Measurements from ENCODE around the gene TM9SF1. TPM values are rescaled to one million over a fixed set of nuclear protein-coding genes. Genes with fewer than 3 reads are reported as not detected.

TM9SF1 gene
- total and polyA plus RNA-seq, 9 of the 15 experiments (the other 6 are each of a cell fraction or from before 2014, with no cell fraction given) = 5.3 to 20.3 (median 11.8) TPM

DNA sequence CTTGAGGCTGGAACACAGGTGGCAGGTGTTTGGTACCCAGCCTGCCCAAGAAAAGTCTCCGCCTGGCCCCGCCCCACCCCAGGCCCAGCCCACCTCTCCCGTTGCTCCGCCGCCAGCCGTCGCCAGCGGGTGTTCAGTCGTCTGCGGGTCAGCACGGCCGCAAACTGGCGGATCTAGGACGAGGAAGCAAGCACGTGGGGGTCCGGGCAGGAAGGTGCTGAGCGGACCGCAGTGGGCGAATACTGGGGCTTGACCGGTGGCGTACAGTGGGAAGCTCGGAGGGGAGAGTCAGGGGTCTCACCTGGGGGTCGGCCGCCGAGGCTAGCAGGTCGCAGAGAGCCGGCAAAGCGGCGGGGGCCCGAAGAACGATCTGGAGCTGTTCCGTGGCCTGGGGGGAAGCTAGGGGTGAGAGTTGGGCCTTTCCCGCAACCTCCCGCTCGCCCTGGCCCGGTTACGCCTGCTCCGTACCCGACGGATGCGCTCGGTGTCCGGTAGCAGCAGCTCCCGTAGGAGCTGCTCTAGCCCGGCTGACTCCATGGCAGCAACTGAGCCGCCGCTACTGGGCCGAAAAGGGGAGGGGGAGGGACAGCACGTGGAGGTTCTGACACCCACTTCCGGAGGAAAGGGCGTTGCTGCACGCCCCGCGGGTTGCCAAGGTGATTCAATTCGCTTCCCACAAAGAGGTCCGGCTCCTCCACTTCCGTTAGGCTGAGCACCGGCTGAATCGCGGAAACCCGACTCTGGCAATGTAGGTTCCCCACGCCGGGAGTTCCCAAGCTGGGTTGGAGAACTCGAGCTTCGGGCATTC, 6.8 kb downstream of the TM9SF1 start, which contains the start of gene IPO4 (continued):
- TF ChIP-seq, protein P1, sequence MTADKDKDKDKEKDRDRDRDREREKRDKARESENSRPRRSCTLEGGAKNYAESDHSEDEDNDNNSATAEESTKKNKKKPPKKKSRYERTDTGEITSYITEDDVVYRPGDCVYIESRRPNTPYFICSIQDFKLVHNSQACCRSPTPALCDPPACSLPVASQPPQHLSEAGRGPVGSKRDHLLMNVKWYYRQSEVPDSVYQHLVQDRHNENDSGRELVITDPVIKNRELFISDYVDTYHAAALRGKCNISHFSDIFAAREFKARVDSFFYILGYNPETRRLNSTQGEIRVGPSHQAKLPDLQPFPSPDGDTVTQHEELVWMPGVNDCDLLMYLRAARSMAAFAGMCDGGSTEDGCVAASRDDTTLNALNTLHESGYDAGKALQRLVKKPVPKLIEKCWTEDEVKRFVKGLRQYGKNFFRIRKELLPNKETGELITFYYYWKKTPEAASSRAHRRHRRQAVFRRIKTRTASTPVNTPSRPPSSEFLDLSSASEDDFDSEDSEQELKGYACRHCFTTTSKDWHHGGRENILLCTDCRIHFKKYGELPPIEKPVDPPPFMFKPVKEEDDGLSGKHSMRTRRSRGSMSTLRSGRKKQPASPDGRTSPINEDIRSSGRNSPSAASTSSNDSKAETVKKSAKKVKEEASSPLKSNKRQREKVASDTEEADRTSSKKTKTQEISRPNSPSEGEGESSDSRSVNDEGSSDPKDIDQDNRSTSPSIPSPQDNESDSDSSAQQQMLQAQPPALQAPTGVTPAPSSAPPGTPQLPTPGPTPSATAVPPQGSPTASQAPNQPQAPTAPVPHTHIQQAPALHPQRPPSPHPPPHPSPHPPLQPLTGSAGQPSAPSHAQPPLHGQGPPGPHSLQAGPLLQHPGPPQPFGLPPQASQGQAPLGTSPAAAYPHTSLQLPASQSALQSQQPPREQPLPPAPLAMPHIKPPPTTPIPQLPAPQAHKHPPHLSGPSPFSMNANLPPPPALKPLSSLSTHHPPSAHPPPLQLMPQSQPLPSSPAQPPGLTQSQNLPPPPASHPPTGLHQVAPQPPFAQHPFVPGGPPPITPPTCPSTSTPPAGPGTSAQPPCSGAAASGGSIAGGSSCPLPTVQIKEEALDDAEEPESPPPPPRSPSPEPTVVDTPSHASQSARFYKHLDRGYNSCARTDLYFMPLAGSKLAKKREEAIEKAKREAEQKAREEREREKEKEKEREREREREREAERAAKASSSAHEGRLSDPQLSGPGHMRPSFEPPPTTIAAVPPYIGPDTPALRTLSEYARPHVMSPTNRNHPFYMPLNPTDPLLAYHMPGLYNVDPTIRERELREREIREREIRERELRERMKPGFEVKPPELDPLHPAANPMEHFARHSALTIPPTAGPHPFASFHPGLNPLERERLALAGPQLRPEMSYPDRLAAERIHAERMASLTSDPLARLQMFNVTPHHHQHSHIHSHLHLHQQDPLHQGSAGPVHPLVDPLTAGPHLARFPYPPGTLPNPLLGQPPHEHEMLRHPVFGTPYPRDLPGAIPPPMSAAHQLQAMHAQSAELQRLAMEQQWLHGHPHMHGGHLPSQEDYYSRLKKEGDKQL (CRISPR knock-in tag; IDR thresholded peaks at IDR 0.05; ENCODE audit: borderline replicate concordance) = no peak
- no peak for TF ChIP-seq SAFB2 (IDR thresholded peaks at IDR 0.05; ENCODE audit: borderline replicate concordance, low read depth, low read length, severe bottlenecking)
- no peak for TF ChIP-seq IRF2 (CRISPR knock-in tag; IDR thresholded peaks at IDR 0.05)
- TF ChIP-seq PRPF4 (IDR thresholded peaks at IDR 0.05; ENCODE audit: insufficient read depth, low read depth, low read length, poor library complexity, severe bottlenecking) = no peak
- TF ChIP-seq, protein P2, sequence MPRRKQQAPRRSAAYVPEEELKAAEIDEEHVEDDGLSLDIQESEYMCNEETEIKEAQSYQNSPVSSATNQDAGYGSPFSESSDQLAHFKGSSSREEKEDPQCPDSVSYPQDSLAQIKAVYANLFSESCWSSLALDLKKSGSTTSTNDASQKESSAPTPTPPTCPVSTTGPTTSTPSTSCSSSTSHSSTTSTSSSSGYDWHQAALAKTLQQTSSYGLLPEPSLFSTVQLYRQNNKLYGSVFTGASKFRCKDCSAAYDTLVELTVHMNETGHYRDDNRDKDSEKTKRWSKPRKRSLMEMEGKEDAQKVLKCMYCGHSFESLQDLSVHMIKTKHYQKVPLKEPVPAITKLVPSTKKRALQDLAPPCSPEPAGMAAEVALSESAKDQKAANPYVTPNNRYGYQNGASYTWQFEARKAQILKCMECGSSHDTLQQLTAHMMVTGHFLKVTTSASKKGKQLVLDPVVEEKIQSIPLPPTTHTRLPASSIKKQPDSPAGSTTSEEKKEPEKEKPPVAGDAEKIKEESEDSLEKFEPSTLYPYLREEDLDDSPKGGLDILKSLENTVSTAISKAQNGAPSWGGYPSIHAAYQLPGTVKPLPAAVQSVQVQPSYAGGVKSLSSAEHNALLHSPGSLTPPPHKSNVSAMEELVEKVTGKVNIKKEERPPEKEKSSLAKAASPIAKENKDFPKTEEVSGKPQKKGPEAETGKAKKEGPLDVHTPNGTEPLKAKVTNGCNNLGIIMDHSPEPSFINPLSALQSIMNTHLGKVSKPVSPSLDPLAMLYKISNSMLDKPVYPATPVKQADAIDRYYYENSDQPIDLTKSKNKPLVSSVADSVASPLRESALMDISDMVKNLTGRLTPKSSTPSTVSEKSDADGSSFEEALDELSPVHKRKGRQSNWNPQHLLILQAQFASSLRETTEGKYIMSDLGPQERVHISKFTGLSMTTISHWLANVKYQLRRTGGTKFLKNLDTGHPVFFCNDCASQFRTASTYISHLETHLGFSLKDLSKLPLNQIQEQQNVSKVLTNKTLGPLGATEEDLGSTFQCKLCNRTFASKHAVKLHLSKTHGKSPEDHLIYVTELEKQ (CRISPR knock-in tag; IDR thresholded peaks at IDR 0.05) = no peak
- TF ChIP-seq, protein P3, sequence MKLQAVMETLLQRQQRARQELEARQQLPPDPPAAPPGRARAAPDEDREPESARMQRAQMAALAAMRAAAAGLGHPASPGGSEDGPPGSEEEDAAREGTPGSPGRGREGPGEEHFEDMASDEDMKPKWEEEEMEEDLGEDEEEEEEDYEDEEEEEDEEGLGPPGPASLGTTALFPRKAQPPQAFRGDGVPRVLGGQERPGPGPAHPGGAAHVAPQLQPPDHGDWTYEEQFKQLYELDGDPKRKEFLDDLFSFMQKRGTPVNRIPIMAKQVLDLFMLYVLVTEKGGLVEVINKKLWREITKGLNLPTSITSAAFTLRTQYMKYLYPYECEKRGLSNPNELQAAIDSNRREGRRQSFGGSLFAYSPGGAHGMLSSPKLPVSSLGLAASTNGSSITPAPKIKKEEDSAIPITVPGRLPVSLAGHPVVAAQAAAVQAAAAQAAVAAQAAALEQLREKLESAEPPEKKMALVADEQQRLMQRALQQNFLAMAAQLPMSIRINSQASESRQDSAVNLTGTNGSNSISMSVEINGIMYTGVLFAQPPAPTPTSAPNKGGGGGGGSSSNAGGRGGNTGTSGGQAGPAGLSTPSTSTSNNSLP (IDR thresholded peaks at IDR 0.05; ENCODE audit: borderline replicate concordance, low read depth, low read length) = no peak
- no peak for TF ChIP-seq SAFB (IDR thresholded peaks at IDR 0.05; ENCODE audit: borderline replicate concordance, low read depth, low read length)
- peak; percentile 77; the same call in 1 of the 2 replicates for TF ChIP-seq ESRRA (IDR thresholded peaks at IDR 0.05; ENCODE audit: borderline replicate concordance, low read depth)
- no peak for TF ChIP-seq BRF1 (IDR thresholded peaks at IDR 0.05; ENCODE audit: borderline replicate concordance, extremely low read depth, insufficient read length)
- TF ChIP-seq E2F5 (CRISPR knock-in tag; IDR thresholded peaks at IDR 0.05) = no peak
- TF ChIP-seq MTA2 (IDR thresholded peaks at IDR 0.05; ENCODE audit: low read depth) = no peak
- TF ChIP-seq ZNF212 (CRISPR knock-in tag; IDR thresholded peaks at IDR 0.05) = no peak
- no peak for TF ChIP-seq SMARCA4 (IDR thresholded peaks at IDR 0.05)
- no peak for TF ChIP-seq ZNF175 (CRISPR knock-in tag; IDR thresholded peaks at IDR 0.05; ENCODE audit: low read depth)
- no peak for TF ChIP-seq CCAR2 (IDR thresholded peaks at IDR 0.05; ENCODE audit: low read depth, low read length)
